WTC11 (cell line): ENCODE results near the gene CYP46A1. TPM values are rescaled to one million over a fixed set of nuclear protein-coding genes. Genes with fewer than 3 reads are reported as not detected.

ENCODE experiments used
- ATAC-seq: fragments of 200-7000 bp; cut with Tn5 transposase; 2 replicates; pipeline ENCODE4 v1.10.0; 2021; ENCODE audit warnings: mild to moderate bottlenecking, moderate library complexity
- CTCF ChIA-PET: fragments of 300-600 bp; sonication (Branson Sonifier 250); formaldehyde crosslinking; loops from one replicate; lab custom pipeline; 2021; ENCODE audit warnings: antibody characterized with exemption; lab: Charles Lee
- POLR2A ChIA-PET: fragments of 350-600 bp; sonication (Branson Sonifier 250); formaldehyde crosslinking; loops from one replicate; lab custom pipeline; 2021; ENCODE audit warnings: antibody characterized with exemption; lab: Charles Lee
- DNase-seq: peaks from one replicate; pipeline ENCODE4 v3.0.0; 2021; ENCODE audit warnings: low spot score
- H3K27ac Mint-ChIP-seq: 2 replicates; pipeline ENCODE4 v1.8.0; 2021; ENCODE audit warnings: mixed read lengths
- H3K27me3 Mint-ChIP-seq: 2 replicates; pipeline ENCODE4 v1.8.0; 2021; ENCODE audit warnings: low read depth, mild to moderate bottlenecking, moderate library complexity, mixed read lengths
- H3K36me3 Mint-ChIP-seq: 2 replicates; pipeline ENCODE4 v1.8.0; 2021; ENCODE audit warnings: mixed read lengths
- H3K4me1 Mint-ChIP-seq: 2 replicates; pipeline ENCODE4 v1.8.0; 2022; ENCODE audit warnings: mixed read lengths
- H3K4me3 Mint-ChIP-seq: 2 replicates; pipeline ENCODE4 v1.8.0; 2021; ENCODE audit warnings: mild to moderate bottlenecking, moderate library complexity, mixed read lengths
- H3K9me3 Mint-ChIP-seq: 2 replicates; pipeline ENCODE4 v1.8.0; 2021; ENCODE audit warnings: mixed read lengths
- AFF4 ChIP-seq: sonication (generic); formaldehyde crosslinking; IDR thresholded peaks from 2 replicates; pipeline ENCODE4 v1.8.1; 2023; ENCODE audit warnings: mild to moderate bottlenecking, missing genetic modification reagents, borderline replicate concordance
- ATF1 ChIP-seq: sonication (generic); formaldehyde crosslinking; IDR thresholded peaks from 2 replicates; pipeline ENCODE4 v1.8.1; 2023; ENCODE audit warnings: mild to moderate bottlenecking, moderate library complexity, missing genetic modification reagents
- E2F5 ChIP-seq: sonication (generic); formaldehyde crosslinking; IDR thresholded peaks from 2 replicates; pipeline ENCODE4 v1.8.1; 2022; ENCODE audit warnings: mild to moderate bottlenecking, moderate library complexity, missing genetic modification reagents
- ESRRA ChIP-seq: sonication (generic); formaldehyde crosslinking; IDR thresholded peaks from 2 replicates; pipeline ENCODE4 v1.8.1; 2022; ENCODE audit warnings: mild to moderate bottlenecking, missing genetic modification reagents, borderline replicate concordance
- ETV6 ChIP-seq: sonication (generic); formaldehyde crosslinking; IDR thresholded peaks from 2 replicates; pipeline ENCODE4 v1.8.1; 2022; ENCODE audit warnings: mild to moderate bottlenecking, missing genetic modification reagents
- FOXK1 ChIP-seq: sonication (generic); formaldehyde crosslinking; IDR thresholded peaks from 2 replicates; pipeline ENCODE4 v1.8.0; 2022; ENCODE audit warnings: mild to moderate bottlenecking, moderate library complexity, missing genetic modification reagents
- FOXP1 ChIP-seq: sonication (generic); formaldehyde crosslinking; IDR thresholded peaks from 2 replicates; pipeline ENCODE4 v1.8.0; 2022; ENCODE audit warnings: missing genetic modification reagents, mild to moderate bottlenecking, moderate library complexity, borderline replicate concordance
- OVOL2 ChIP-seq: fragments of 250-450 bp; sonication (Bioruptor Pico); IDR thresholded peaks from 2 replicates; pipeline ENCODE4 v1.9.0; 2021; ENCODE audit warnings: mild to moderate bottlenecking, borderline replicate concordance
- PREB ChIP-seq: sonication (generic); formaldehyde crosslinking; IDR thresholded peaks from 2 replicates; pipeline ENCODE4 v1.8.1; 2022; ENCODE audit warnings: mild to moderate bottlenecking, missing genetic modification reagents, moderate library complexity, borderline replicate concordance
- RORB ChIP-seq: fragments of 250-450 bp; sonication (Bioruptor Pico); IDR thresholded peaks from 2 replicates; pipeline ENCODE4 v1.9.0; 2021; ENCODE audit warnings: mild to moderate bottlenecking
- SMAD4 ChIP-seq: sonication (generic); formaldehyde crosslinking; IDR thresholded peaks from 2 replicates; pipeline ENCODE4 v1.8.0; 2022; ENCODE audit warnings: mild to moderate bottlenecking, missing genetic modification reagents
- ZBTB21 ChIP-seq: sonication (generic); formaldehyde crosslinking; IDR thresholded peaks from 2 replicates; pipeline ENCODE4 v1.8.1; 2023; ENCODE audit warnings: mild to moderate bottlenecking, missing genetic modification reagents, borderline replicate concordance
- ZNF219 ChIP-seq: sonication (generic); formaldehyde crosslinking; IDR thresholded peaks from 2 replicates; pipeline ENCODE4 v1.8.0; 2023; ENCODE audit warnings: missing genetic modification reagents, mild to moderate bottlenecking, borderline replicate concordance
- ZNF263 ChIP-seq: sonication (generic); formaldehyde crosslinking; IDR thresholded peaks from 2 replicates; pipeline ENCODE4 v1.8.1; 2022; ENCODE audit warnings: low read depth, mild to moderate bottlenecking, moderate library complexity, missing genetic modification reagents
- ZNF396 ChIP-seq: fragments of 250-450 bp; sonication (Bioruptor Pico); IDR thresholded peaks from 2 replicates; pipeline ENCODE4 v1.8.0; 2021; ENCODE audit warnings: mild to moderate bottlenecking, moderate library complexity, borderline replicate concordance
- total RNA-seq: library from RNA; stranded (reverse); gene quantifications from 3 replicates; pipeline ENCODE4 v1.2.3, GENCODE V29; 2021
- TF ChIP-seq, protein P1 (sequence below): sonication (generic); formaldehyde crosslinking; IDR thresholded peaks from 2 replicates; pipeline ENCODE4 v1.8.0; 2023; ENCODE audit warnings: missing genetic modification reagents, mild to moderate bottlenecking, borderline replicate concordance
- TF ChIP-seq, protein P2 (sequence below): sonication (generic); formaldehyde crosslinking; IDR thresholded peaks from 2 replicates; pipeline ENCODE4 v1.8.1; 2022; ENCODE audit warnings: low read depth, mild to moderate bottlenecking, moderate library complexity, missing genetic modification reagents, borderline replicate concordance
- TF ChIP-seq, protein P3 (sequence below): fragments of 250-450 bp; sonication (Bioruptor Pico); conservative IDR thresholded peaks from 2 replicates; pipeline ENCODE4 v1.9.0; 2021; ENCODE audit warnings: mild to moderate bottlenecking
- TF ChIP-seq, protein P4 (sequence below): fragments of 250-450 bp; sonication (Bioruptor Pico); IDR thresholded peaks from 2 replicates; pipeline ENCODE4 v1.8.0; 2021; ENCODE audit warnings: mild to moderate bottlenecking

CYP46A1 gene
- total RNA-seq, 1 experiment from 2014 or later = 0.77 TPM

GRCh38 chr14:99721792-99722516 is 37.9 kb downstream of the CYP46A1 start (continued):
- TF ChIP-seq, protein P1, sequence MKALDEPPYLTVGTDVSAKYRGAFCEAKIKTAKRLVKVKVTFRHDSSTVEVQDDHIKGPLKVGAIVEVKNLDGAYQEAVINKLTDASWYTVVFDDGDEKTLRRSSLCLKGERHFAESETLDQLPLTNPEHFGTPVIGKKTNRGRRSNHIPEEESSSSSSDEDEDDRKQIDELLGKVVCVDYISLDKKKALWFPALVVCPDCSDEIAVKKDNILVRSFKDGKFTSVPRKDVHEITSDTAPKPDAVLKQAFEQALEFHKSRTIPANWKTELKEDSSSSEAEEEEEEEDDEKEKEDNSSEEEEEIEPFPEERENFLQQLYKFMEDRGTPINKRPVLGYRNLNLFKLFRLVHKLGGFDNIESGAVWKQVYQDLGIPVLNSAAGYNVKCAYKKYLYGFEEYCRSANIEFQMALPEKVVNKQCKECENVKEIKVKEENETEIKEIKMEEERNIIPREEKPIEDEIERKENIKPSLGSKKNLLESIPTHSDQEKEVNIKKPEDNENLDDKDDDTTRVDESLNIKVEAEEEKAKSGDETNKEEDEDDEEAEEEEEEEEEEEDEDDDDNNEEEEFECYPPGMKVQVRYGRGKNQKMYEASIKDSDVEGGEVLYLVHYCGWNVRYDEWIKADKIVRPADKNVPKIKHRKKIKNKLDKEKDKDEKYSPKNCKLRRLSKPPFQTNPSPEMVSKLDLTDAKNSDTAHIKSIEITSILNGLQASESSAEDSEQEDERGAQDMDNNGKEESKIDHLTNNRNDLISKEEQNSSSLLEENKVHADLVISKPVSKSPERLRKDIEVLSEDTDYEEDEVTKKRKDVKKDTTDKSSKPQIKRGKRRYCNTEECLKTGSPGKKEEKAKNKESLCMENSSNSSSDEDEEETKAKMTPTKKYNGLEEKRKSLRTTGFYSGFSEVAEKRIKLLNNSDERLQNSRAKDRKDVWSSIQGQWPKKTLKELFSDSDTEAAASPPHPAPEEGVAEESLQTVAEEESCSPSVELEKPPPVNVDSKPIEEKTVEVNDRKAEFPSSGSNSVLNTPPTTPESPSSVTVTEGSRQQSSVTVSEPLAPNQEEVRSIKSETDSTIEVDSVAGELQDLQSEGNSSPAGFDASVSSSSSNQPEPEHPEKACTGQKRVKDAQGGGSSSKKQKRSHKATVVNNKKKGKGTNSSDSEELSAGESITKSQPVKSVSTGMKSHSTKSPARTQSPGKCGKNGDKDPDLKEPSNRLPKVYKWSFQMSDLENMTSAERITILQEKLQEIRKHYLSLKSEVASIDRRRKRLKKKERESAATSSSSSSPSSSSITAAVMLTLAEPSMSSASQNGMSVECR (CRISPR knock-in tag) = no peak
- TF ChIP-seq, protein P2, sequence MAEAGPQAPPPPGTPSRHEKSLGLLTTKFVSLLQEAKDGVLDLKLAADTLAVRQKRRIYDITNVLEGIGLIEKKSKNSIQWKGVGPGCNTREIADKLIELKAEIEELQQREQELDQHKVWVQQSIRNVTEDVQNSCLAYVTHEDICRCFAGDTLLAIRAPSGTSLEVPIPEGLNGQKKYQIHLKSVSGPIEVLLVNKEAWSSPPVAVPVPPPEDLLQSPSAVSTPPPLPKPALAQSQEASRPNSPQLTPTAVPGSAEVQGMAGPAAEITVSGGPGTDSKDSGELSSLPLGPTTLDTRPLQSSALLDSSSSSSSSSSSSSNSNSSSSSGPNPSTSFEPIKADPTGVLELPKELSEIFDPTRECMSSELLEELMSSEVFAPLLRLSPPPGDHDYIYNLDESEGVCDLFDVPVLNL (CRISPR knock-in tag) = no peak
- TF ChIP-seq ZNF219 (CRISPR knock-in tag) (no peak), RORB (CRISPR knock-in tag) (no peak), ETV6 (CRISPR knock-in tag) (no peak), SMAD4 (CRISPR knock-in tag) (no peak), FOXP1 (CRISPR knock-in tag) (no peak), ZBTB21 (no peak)

GRCh38 chr14:99722741-99723140 is 38.6 kb downstream of the CYP46A1 start:
- Mint-ChIP-seq H3K4me3 (no peak overlapping the region), H3K27ac (no peak overlapping the region), H3K4me1 (0 out of 2 replicates have a peak, but pooled peaks cover 7% of the 10 kb centered on the region), H3K36me3 (no peaks in the 10 kb centered on the region), H3K27me3 (no peaks in the 10 kb centered on the region), H3K9me3 (no peaks in the 10 kb centered on the region)
- no peak for ATAC-seq
- CTCF ChIA-PET = interaction anchor here (1.2 kb wide), 1 partner anchor 35 kb away, joined by 3 read pairs; no protein-coding TSS in a partner anchor
- POLR2A ChIA-PET = no interaction called here
- no peak for DNase-seq
- TF ChIP-seq ZNF263 (CRISPR knock-in tag) = no peak
- no peak for TF ChIP-seq FOXK1 (CRISPR knock-in tag)
- no peak for TF ChIP-seq OVOL2 (CRISPR knock-in tag)
- TF ChIP-seq E2F5 (CRISPR knock-in tag) = no peak
- TF ChIP-seq, protein P3, sequence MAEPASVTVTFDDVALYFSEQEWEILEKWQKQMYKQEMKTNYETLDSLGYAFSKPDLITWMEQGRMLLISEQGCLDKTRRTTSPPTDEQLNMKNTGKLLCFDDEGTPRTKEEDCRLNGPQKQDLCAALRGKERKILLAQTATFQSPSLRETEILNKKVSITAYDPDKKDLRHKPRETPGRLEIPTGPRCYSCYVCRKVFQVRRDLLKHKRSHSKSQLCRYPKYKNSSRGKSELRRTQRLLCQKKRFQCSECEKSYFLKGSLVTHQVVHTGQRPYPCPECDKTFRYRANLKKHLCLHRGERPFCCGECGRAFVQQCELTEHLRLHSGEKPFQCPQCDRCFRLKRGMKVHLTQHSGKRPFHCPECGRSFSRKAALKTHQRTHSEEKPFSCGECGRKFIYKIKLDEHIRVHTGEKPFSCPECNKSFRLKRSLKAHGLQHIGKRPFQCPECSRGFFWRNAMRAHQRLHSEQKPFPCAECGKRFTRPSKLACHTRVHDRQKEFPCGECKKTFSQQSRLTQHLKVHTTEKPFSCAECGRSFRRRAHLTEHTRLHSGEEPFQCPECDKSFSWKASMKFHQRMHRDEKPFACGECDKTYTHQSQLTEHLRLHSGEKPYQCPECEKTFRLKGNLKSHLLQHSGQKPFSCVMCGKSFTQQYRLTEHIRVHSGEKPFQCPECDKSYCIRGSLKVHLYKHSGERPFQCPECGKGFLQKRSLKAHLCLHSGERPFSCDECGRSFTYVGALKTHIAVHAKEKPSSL (CRISPR knock-in tag) = no peak
- no peak for TF ChIP-seq RORB (CRISPR knock-in tag)
- TF ChIP-seq AFF4 (CRISPR knock-in tag) = no peak
- no peak for TF ChIP-seq ESRRA (CRISPR knock-in tag)
- no peak for TF ChIP-seq ATF1 (CRISPR knock-in tag)
- TF ChIP-seq, protein P4, sequence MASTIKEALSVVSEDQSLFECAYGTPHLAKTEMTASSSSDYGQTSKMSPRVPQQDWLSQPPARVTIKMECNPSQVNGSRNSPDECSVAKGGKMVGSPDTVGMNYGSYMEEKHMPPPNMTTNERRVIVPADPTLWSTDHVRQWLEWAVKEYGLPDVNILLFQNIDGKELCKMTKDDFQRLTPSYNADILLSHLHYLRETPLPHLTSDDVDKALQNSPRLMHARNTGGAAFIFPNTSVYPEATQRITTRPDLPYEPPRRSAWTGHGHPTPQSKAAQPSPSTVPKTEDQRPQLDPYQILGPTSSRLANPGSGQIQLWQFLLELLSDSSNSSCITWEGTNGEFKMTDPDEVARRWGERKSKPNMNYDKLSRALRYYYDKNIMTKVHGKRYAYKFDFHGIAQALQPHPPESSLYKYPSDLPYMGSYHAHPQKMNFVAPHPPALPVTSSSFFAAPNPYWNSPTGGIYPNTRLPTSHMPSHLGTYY (CRISPR knock-in tag) = no peak
- no peak for TF ChIP-seq ZNF396 (CRISPR knock-in tag)
- no peak for TF ChIP-seq ETV6 (CRISPR knock-in tag)
- no peak for TF ChIP-seq PREB (CRISPR knock-in tag)
